ENCODE measurements around the gene ZMYM2. TPM values are rescaled to one million over a fixed set of nuclear protein-coding genes. Genes with fewer than 3 reads are reported as not detected.

The ZMYM2 gene
- total and polyA plus RNA-seq, 2 experiments from 2014 or later: 87.9 to 159 TPM

DNA sequence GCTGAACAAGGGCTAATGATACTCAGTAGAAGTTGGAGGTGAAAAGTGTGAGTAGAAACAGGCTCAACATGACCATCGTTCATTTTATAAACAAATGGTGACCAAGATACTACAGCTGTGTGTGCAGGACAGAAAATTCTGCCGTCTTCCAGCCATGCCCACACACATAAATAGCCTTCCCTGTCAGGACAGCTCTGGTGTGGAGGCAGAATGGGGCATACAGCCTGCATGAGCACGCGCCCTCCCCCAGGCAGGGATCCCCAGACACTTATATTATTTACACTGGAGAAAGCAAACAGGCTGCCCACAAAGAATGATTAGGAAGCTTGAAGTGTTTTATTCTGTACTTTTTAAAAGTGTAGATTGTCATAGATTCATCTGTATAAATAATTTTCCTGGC is 182.0 kb downstream of the ZMYM2 start:
- no peaks in the 10 kb centered on the region for H3K79me2 ChIP-seq (replicated peaks; ENCODE audit: insufficient read depth)
- ATAC-seq (no peak), DNase-seq (ENCODE audit: low spot score) (no peak)
- Mint-ChIP-seq H3K9me3 (peaks cover 6% of the 10 kb centered on the region; the same call in 2 of the 3 replicates), H3K27ac (no peak overlapping the region), H3K4me3 (no peak overlapping the region), H3K27me3 (ENCODE audit: insufficient read depth, low read depth, poor library complexity) (peaks cover 25% of the 10 kb centered on the region), H3K4me1 (peaks cover 8% of the 10 kb centered on the region), H3K36me3 (ENCODE audit: low read depth) (no peaks in the 10 kb centered on the region)
- no peak overlapping the region for H3K27ac ChIP-seq (ENCODE audit: low read depth)
- H4K20me1 ChIP-seq (replicated peaks; ENCODE audit: insufficient read depth): no peaks in the 10 kb centered on the region
- H3K4me3 ChIP-seq: no peak overlapping the region
- no peak overlapping the region for H3K4me2 ChIP-seq
- peaks cover 4% of the 10 kb centered on the region; the same call in 1 of the 2 replicates for H3F3A ChIP-seq (replicated peaks; ENCODE audit: low read depth)
- H3K9me2 ChIP-seq (ENCODE audit: insufficient read depth): no peaks in the 10 kb centered on the region
- H3K27me3 ChIP-seq (ENCODE audit: insufficient read depth): peaks cover 28% of the 10 kb centered on the region
- peaks cover 7% of the 10 kb centered on the region for H3K4me1 ChIP-seq (ENCODE audit: insufficient read depth)
- H2AFZ ChIP-seq: no peak overlapping the region
- TF ChIP-seq CREB1 (CRISPR knock-in tag; IDR thresholded peaks at IDR 0.05; ENCODE audit: low read depth) (no peak), ZNF114 (CRISPR knock-in tag; IDR thresholded peaks at IDR 0.05) (no peak), JUNB (IDR thresholded peaks at IDR 0.05; ENCODE audit: unreplicated experiment) (no peak), EZH2phosphoT487 (IDR thresholded peaks at IDR 0.05; ENCODE audit: unreplicated experiment) (no peak), POLR2AphosphoS5 (IDR thresholded peaks at IDR 0.05; ENCODE audit: low read depth) (no peak)
- no peaks in the 10 kb centered on the region for H3K36me3 ChIP-seq (ENCODE audit: insufficient read depth)

Other genes starting within 250 kb of the ZMYM2 start
- 71.6 and 80.2 TPM in 2 replicates for gene PSPC1, start 175.8 kb upstream of the ZMYM2 start, total RNA-seq (2014; rRNA removed; shearing (Covaris generic))
- 38.2 and 38.3 TPM in 2 replicates for gene PSPC1, start 175.8 kb upstream of the ZMYM2 start, polyA plus RNA-seq (2016; fragmentation: Nextera tagmentation; extraction: Ambion mirVana)
- gene ZMYM5, start 95.1 kb upstream of the ZMYM2 start, total RNA-seq (2014; rRNA removed; shearing (Covaris generic)): 9.4 and 11.2 TPM in 2 replicates
- 13.5 and 17.2 TPM in 2 replicates for gene ZMYM5, start 95.1 kb upstream of the ZMYM2 start, polyA plus RNA-seq (2016; fragmentation: Nextera tagmentation; extraction: Ambion mirVana)
- gene GJA3, start 202.3 kb downstream of the ZMYM2 start, total RNA-seq (2014; rRNA removed; shearing (Covaris generic)): 0.17 and 1.2 TPM in 2 replicates
- 0.19 and 0.23 TPM in 2 replicates for gene GJA3, start 202.3 kb downstream of the ZMYM2 start, polyA plus RNA-seq (2016; fragmentation: Nextera tagmentation; extraction: Ambion mirVana)
- not detected in 2 replicates for gene GJB2, start 234.2 kb downstream of the ZMYM2 start, total RNA-seq (2014; rRNA removed; shearing (Covaris generic))
- gene GJB2, start 234.2 kb downstream of the ZMYM2 start, polyA plus RNA-seq (2016; fragmentation: Nextera tagmentation; extraction: Ambion mirVana): not detected in 2 replicates

All from GM23338 (cell line).